NCI-H2081 treated with DMSO at 0.1 percent for 48 hours (cell line): ENCODE results near the gene TMEM145.
A peak's percentile ranks its signal among the peaks of the same experiment; 100 is the strongest.
"Not testable (repeated sequence)": the region's sequence is repeated elsewhere in the genome, so short reads cannot be mapped to it uniquely, and the experiment has no call there.

ENCODE experiments used
- DNase-seq: peaks from one replicate; lab custom pipeline; 2025; lab: John Stamatoyannopoulos, UW

Gene TMEM145

GRCh38 chr19:42315024-42315423 is 1.9 kb downstream of the TMEM145 start:
- no peak for DNase-seq

- no peak for DNase-seq
Observed at GRCh38 chr19:42316223-42317211, 3.4 kb downstream of the TMEM145 start.

GRCh38 chr19:42317535-42317934 is 4.4 kb downstream of the TMEM145 start:
- DNase-seq = no peak

GRCh38 chr19:42322305-42322704 is 9.2 kb downstream of the TMEM145 start:
- no peak for DNase-seq

GRCh38 chr19:42323473-42323851 is 10.4 kb downstream of the TMEM145 start:
- DNase-seq = no peak

GRCh38 chr19:42323852-42324654 is 10.9 kb downstream of the TMEM145 start:
- no peak for DNase-seq

GRCh38 chr19:42324655-42325307 is 11.7 kb downstream of the TMEM145 start:
- no peak for DNase-seq

- DNase-seq = peak; percentile 98
Observed at GRCh38 chr19:42325308-42325895, 12.3 kb downstream of the TMEM145 start, which contains the start of gene MEGF8. Gene MEGF8 (plus strand): TSS chr19:42325635. CDS start chr19:42326244, 609 bp downstream.

- DNase-seq = no peak
Observed at GRCh38 chr19:42325896-42326771, 13.0 kb downstream of the TMEM145 start.

GRCh38 chr19:42326969-42327368 is 13.9 kb downstream of the TMEM145 start:
- DNase-seq = no peak

- DNase-seq = no peak
Observed at GRCh38 chr19:42327381-42327780, 14.3 kb downstream of the TMEM145 start.

GRCh38 chr19:42328106-42328505 is 15.0 kb downstream of the TMEM145 start:
- DNase-seq = no peak

- DNase-seq = no peak
Observed at GRCh38 chr19:42328854-42329253, 15.7 kb downstream of the TMEM145 start.

- DNase-seq = no peak
Observed at GRCh38 chr19:42330241-42330711, 17.2 kb downstream of the TMEM145 start.

GRCh38 chr19:42331333-42331732 is 18.2 kb downstream of the TMEM145 start:
- DNase-seq = not testable (repeated sequence)

GRCh38 chr19:42332059-42332458 is 18.9 kb downstream of the TMEM145 start:
- no peak for DNase-seq

- DNase-seq = no peak
Observed at GRCh38 chr19:42333018-42333417, 19.9 kb downstream of the TMEM145 start.

GRCh38 chr19:42333975-42334696 is 21.0 kb downstream of the TMEM145 start:
- DNase-seq = no peak

GRCh38 chr19:42334697-42335373 is 21.7 kb downstream of the TMEM145 start:
- DNase-seq = no peak
